HepG2 (cell line): ENCODE measurements around the gene CREG1. TPM values are rescaled to one million over a fixed set of nuclear protein-coding genes. Genes with fewer than 3 reads are reported as not detected.

ENCODE experiments used
- ATAC-seq: fragments of 200-7000 bp; cut with Tn5 transposase; 3 replicates; pipeline ENCODE4 v1.9.1; 2020; ENCODE audit warnings: mild to moderate bottlenecking, moderate library complexity
- BruUV-seq: library from RNA; stranded (reverse); fragments of 400-500 nt; replicated peaks from 2 replicates; lab custom pipeline; 2021; lab: Mats Ljungman, UMichigan
- CTCF ChIA-PET: fragments of 300-600 bp; formaldehyde crosslinking; extraction: SDS; loops from one replicate; lab custom pipeline; 2021; ENCODE audit warnings: low total read pairs, inconsistent platforms, low intra/inter-chr PET ratio; lab: Yijun Ruan, JAX
- POLR2A ChIA-PET: fragments of 350-600 bp; sonication (Branson Sonifier 250); formaldehyde crosslinking; loops from one replicate; lab custom pipeline; 2020; ENCODE audit warnings: antibody characterized with exemption, inconsistent platforms; lab: Yijun Ruan, JAX
- DNase-seq: peaks from one replicate; pipeline ENCODE4 v3.0.0-alpha.2; 2015; ENCODE audit warnings: low spot score
- FAIRE-seq: peaks from 3 replicates; lab custom pipeline; 2011; peaks lifted over from hg19 to GRCh38; lab: Jason Lieb, UNC
- H2AFZ ChIP-seq: one replicate; pipeline ENCODE4 v1.6.1; 2011; ENCODE audit warnings: low read length, inconsistent platforms
- H3K27ac ChIP-seq: fragments of 300-600 bp; 3 replicates; pipeline ENCODE4 v1.8.0; 2011; ENCODE audit warnings: mixed run types, mild to moderate bottlenecking, mixed read lengths, low read length, inconsistent platforms; ENCODE audit not compliant: insufficient read depth; ENCODE audit errors: extremely low read length
- H3K27me3 ChIP-seq, 2 experiments: fragments of 200-600 bp in 1 of 2; 2 replicates in 1 of 2; 3 replicates in 1 of 2; pipeline versions ENCODE4 v1.6.0 to v1.8.0; 2011; ENCODE audit warnings: low read length in 2 of 2, mild to moderate bottlenecking in 2 of 2, moderate library complexity in 2 of 2, inconsistent platforms in 1 of 2; ENCODE audit not compliant: insufficient read depth in 2 of 2, control insufficient read depth in 1 of 2
- H3K36me3 ChIP-seq, 2 experiments: fragments of 200-600 bp in 1 of 2; replicated peaks in 1 of 2; 2 replicates in 1 of 2; 3 replicates in 1 of 2; pipeline versions ENCODE4 v1.5.1 to v1.8.0; 2011; ENCODE audit warnings: low read length in 2 of 2, inconsistent platforms in 1 of 2; ENCODE audit not compliant: insufficient read depth in 2 of 2, control insufficient read depth in 1 of 2
- H3K4me1 ChIP-seq: 2 replicates; pipeline ENCODE4 v1.5.1; 2012; ENCODE audit warnings: low read length, inconsistent platforms; ENCODE audit not compliant: insufficient read depth
- H3K4me2 ChIP-seq: 2 replicates; pipeline ENCODE4 v1.6.0; 2011; ENCODE audit warnings: low read depth, low read length, inconsistent platforms
- H3K4me3 ChIP-seq, 3 experiments: fragments of 200-600 bp in 1 of 3; sonication (generic), shearing (Covaris generic) in 1 of 3; replicated peaks in 1 of 3; 2 replicates each; pipeline ENCODE4 v1.5.1; 2011 to 2016; ENCODE audit warnings: low read length in 3 of 3, inconsistent platforms in 2 of 3, low read depth in 2 of 3, mild to moderate bottlenecking in 2 of 3, control low read depth in 1 of 3, mixed read lengths in 1 of 3; ENCODE audit not compliant: insufficient read depth in 1 of 3
- H3K79me2 ChIP-seq: one replicate; pipeline ENCODE4 v1.6.1; 2011; ENCODE audit warnings: low read length, inconsistent platforms; ENCODE audit not compliant: insufficient read depth
- H3K9ac ChIP-seq: 2 replicates; pipeline ENCODE4 v1.6.0; 2011; ENCODE audit warnings: mild to moderate bottlenecking, low read depth, low read length, inconsistent platforms; ENCODE audit not compliant: insufficient read depth
- H3K9me3 ChIP-seq: 2 replicates; pipeline ENCODE4 v1.5.1; 2012; ENCODE audit warnings: mild to moderate bottlenecking, low read length
- H4K20me1 ChIP-seq: 2 replicates; pipeline ENCODE4 v1.6.0; 2011; ENCODE audit warnings: inconsistent platforms, mild to moderate bottlenecking, low read length, moderate library complexity; ENCODE audit not compliant: insufficient read depth
- ARID2 ChIP-seq: sonication (generic); formaldehyde crosslinking; IDR thresholded peaks from 2 replicates; pipeline ENCODE4 v1.8.1; 2022; ENCODE audit warnings: mild to moderate bottlenecking, missing genetic modification reagents, borderline replicate concordance
- FOXJ3 ChIP-seq: sonication (generic); formaldehyde crosslinking; IDR thresholded peaks from 2 replicates; pipeline ENCODE4 v1.4.0; 2020; ENCODE audit warnings: missing genetic modification reagents, mild to moderate bottlenecking, borderline replicate concordance
- MEF2D ChIP-seq: sonication (generic); formaldehyde crosslinking; IDR thresholded peaks from 2 replicates; pipeline ENCODE4 v1.5.1; 2020; ENCODE audit warnings: mild to moderate bottlenecking, missing genetic modification reagents
- MZF1 ChIP-seq: sonication (generic); formaldehyde crosslinking; IDR thresholded peaks from 2 replicates; pipeline ENCODE4 v1.8.1; 2023; ENCODE audit warnings: mild to moderate bottlenecking, missing genetic modification reagents, borderline replicate concordance
- NR2F6 ChIP-seq, 2 experiments: IDR thresholded peaks; 2 replicates each; pipeline ENCODE4 v1.6.1; 2016; ENCODE audit warnings: antibody characterized with exemption in 1 of 2, mild to moderate bottlenecking in 1 of 2
- RNF2 ChIP-seq: fragments of 450-650 bp; conservative IDR thresholded peaks from 2 replicates; pipeline ENCODE4 v1.6.1; 2016; ENCODE audit warnings: low read depth
- SALL1 ChIP-seq: sonication (generic); formaldehyde crosslinking; IDR thresholded peaks from 2 replicates; pipeline ENCODE4 v1.8.0; 2022; ENCODE audit warnings: mild to moderate bottlenecking, missing genetic modification reagents
- SMARCE1 ChIP-seq: fragments of 450-650 bp; IDR thresholded peaks from 2 replicates; pipeline ENCODE4 v1.6.1; 2017; ENCODE audit warnings: borderline replicate concordance
- ZFP36L1 ChIP-seq: sonication (generic); formaldehyde crosslinking; IDR thresholded peaks from 2 replicates; pipeline ENCODE4 v1.8.0; 2022; ENCODE audit warnings: mild to moderate bottlenecking, missing genetic modification reagents, moderate library complexity
- ZNF556 ChIP-seq: sonication (generic); formaldehyde crosslinking; IDR thresholded peaks from 2 replicates; pipeline ENCODE4 v1.4.0; 2020; ENCODE audit warnings: mild to moderate bottlenecking, missing genetic modification reagents, borderline replicate concordance
- WGBS: methylation state at CpG from one replicate; pipeline ENCODE4 v1.1.6; 2017; ENCODE audit warnings: low lambda C conversion rate; 5-methylcytosine and 5-hydroxymethylcytosine counted together
- in situ Hi-C: cut with HindIII; loops from 2 replicates; pipeline ENCODE4 v1.10.0; 2017; ENCODE audit warnings: low pct_unique_long_range_greater_than_20kb; ENCODE audit not compliant: extremely low pct_ligation_motif_present
- intact Hi-C: fragments of 100-400 bp; cut with micrococcal nuclease; formaldehyde crosslinking; loops from one replicate; pipeline ENCODE4 v1.10.0; 2022; ENCODE audit not compliant: unreplicated experiment
- polyA plus RNA-seq, 8 experiments: library from polyadenylated mRNA; depleted of rRNA in 3 of 8; stranded (reverse) in 7 of 8; unstranded in 1 of 8; fragments of >200 nt; fragmentation: Illumina TruSeq in 4 of 8; extraction: Trizol in 4 of 8; gene quantifications; 2 replicates each; pipeline versions ENCODE4 v1.2.1 to v1.2.3, GENCODE V29; 2011 to 2016; ENCODE audit warnings: low read depth in 4 of 8, missing spikeins in 1 of 8, mixed read lengths in 1 of 8; ENCODE audit not compliant: insufficient read depth in 1 of 8
- total RNA-seq, 5 experiments: library from RNA; depleted of rRNA; stranded (reverse); fragments of >200 nt; fragmentation: Illumina TruSeq; extraction: Trizol; gene quantifications; 2 replicates each; pipeline ENCODE4 v1.2.3, GENCODE V29; 2016; ENCODE audit warnings: low read depth in 1 of 5
- TF ChIP-seq, protein P1 (sequence below): sonication (generic); formaldehyde crosslinking; IDR thresholded peaks from one replicate; pipeline ENCODE4 v1.5.1; 2020; ENCODE audit warnings: mild to moderate bottlenecking, missing genetic modification reagents; ENCODE audit errors: not compliant biosample characterization

The CREG1 gene
- total and polyA plus RNA-seq, 2 of the 13 experiments (the other 11 are each of a cell fraction or from before 2014, with no cell fraction given): 31.3 to 33.5 TPM

DNA sequence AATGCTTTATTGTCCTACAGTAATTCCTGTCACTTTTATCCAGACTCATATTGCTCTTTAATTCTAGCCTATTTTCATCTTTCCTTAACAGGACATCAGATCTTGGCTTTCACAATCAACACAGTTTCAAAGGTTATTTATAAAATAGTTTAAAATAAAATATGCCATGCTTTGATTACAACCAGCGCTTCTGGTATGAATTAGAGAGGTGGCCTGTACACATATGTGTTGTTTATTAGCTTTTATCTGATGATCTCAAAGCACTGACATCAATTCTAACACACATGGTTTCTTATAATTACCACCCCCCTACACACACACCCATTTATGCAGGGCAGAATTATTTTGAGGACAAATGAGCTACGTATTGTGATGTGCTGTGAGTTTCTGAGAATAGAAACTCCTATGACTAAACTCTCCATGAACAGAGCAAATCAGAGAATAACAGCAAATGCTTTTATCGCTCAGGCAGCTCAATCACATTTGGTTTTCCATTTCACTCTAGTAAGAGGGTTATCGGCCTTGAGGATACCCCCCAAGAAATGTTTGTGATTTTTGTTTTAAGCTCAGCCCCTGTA, 53.2 kb downstream of the CREG1 start:
- Histone ChIP-seq H4K20me1 (no peaks in the 10 kb centered on the region), H3K4me3 (no peak overlapping the region), H3K79me2 (no peaks in the 10 kb centered on the region), H3K4me1 (no peaks in the 10 kb centered on the region), H3K9ac (no peak overlapping the region), H3K27ac (no peak overlapping the region), H2AFZ (no peak overlapping the region), H3K36me3 (no peaks in the 10 kb centered on the region), H3K4me2 (no peak overlapping the region), H3K27me3 (peaks cover 6 to 53% of the 10 kb centered on the region in 2 experiments; a peak in 3 of 5 replicates), H3K9me3 (no peaks in the 10 kb centered on the region)
- no TSS peak for BruUV-seq
- in situ Hi-C loops: no loop called here
- CTCF ChIA-PET: no interaction called here
- DNase-seq (no peak), FAIRE-seq (no peak), ATAC-seq (no peak)
- TF ChIP-seq SALL1 (CRISPR knock-in tag): no peak
- TF ChIP-seq ZNF556 (CRISPR knock-in tag): no peak
- no peak for TF ChIP-seq RNF2
- no peak for TF ChIP-seq MEF2D (CRISPR knock-in tag)
- TF ChIP-seq SMARCE1: no peak
- no peak for TF ChIP-seq NR2F6 (IDR thresholded peaks at IDR 0.05)
- no peak for TF ChIP-seq NR2F6 (CRISPR knock-in tag; IDR thresholded peaks at IDR 0.05)
- no peak for TF ChIP-seq FOXJ3 (CRISPR knock-in tag)
- TF ChIP-seq MZF1: no peak
- no peak for TF ChIP-seq ZFP36L1 (CRISPR knock-in tag)
- no peak for TF ChIP-seq ARID2 (CRISPR knock-in tag)
- TF ChIP-seq, protein P1, sequence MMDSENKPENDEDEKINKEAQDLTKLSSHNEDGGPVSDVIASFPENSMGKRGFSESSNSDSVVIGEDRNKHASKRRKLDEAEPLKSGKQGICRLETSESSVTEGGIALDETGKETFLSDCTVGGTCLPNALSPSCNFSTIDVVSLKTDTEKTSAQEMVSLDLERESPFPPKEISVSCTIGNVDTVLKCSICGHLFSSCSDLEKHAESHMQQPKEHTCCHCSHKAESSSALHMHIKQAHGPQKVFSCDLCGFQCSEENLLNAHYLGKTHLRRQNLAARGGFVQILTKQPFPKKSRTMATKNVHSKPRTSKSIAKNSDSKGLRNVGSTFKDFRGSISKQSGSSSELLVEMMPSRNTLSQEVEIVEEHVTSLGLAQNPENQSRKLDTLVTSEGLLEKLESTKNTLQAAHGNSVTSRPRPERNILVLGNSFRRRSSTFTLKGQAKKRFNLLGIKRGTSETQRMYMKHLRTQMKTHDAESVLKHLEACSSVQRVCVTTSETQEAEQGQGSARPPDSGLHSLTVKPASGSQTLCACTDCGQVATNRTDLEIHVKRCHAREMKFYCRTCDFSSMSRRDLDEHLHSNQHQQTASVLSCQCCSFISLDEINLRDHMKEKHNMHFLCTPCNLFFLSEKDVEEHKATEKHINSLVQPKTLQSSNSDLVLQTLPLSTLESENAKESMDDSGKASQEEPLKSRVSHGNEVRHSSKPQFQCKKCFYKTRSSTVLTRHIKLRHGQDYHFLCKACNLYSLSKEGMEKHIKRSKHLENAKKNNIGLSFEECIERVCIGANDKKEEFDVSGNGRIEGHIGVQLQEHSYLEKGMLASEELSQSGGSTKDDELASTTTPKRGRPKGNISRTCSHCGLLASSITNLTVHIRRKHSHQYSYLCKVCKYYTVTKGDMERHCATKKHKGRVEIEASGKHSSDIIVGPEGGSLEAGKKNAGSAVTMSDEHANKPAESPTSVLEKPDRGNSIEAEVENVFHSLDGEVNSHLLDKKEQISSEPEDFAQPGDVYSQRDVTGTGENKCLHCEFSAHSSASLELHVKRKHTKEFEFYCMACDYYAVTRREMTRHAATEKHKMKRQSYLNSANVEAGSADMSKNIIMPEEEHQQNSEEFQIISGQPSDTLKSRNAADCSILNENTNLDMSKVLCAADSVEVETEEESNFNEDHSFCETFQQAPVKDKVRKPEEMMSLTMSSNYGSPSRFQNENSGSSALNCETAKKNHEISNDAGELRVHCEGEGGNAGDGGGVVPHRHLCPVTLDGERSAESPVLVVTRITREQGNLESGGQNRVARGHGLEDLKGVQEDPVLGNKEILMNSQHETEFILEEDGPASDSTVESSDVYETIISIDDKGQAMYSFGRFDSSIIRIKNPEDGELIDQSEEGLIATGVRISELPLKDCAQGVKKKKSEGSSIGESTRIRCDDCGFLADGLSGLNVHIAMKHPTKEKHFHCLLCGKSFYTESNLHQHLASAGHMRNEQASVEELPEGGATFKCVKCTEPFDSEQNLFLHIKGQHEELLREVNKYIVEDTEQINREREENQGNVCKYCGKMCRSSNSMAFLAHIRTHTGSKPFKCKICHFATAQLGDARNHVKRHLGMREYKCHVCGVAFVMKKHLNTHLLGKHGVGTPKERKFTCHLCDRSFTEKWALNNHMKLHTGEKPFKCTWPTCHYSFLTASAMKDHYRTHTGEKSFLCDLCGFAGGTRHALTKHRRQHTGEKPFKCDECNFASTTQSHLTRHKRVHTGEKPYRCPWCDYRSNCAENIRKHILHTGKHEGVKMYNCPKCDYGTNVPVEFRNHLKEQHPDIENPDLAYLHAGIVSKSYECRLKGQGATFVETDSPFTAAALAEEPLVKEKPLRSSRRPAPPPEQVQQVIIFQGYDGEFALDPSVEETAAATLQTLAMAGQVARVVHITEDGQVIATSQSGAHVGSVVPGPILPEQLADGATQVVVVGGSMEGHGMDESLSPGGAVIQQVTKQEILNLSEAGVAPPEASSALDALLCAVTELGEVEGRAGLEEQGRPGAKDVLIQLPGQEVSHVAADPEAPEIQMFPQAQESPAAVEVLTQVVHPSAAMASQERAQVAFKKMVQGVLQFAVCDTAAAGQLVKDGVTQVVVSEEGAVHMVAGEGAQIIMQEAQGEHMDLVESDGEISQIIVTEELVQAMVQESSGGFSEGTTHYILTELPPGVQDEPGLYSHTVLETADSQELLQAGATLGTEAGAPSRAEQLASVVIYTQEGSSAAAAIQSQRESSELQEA (CRISPR knock-in tag): no peak
- intact Hi-C loops: no loop called here
- POLR2A ChIA-PET: no interaction called here
- WGBS: 25% methylated on average over 4 of the region's 4 CpGs
